Endothelial cell of hepatic sinusoid (primary cell): ENCODE results near the gene CBX2.

ENCODE experiments used
- in situ Hi-C: cut with HindIII; loops from 2 replicates; pipeline ENCODE4 v1.10.0; 2017; ENCODE audit warnings: low sequenced_read_pairs

CBX2 gene

GRCh38 chr17:79798299-79799173, 20.6 kb downstream of the CBX2 start:
- in situ Hi-C loops, result loop anchor here (5.0 kb wide), 1 partner anchor 39 kb away; the partner anchor contains the start of gene CBX4

- in situ Hi-C loops, result loop anchor here (5.0 kb wide), 1 partner anchor 38 kb away; the partner anchor contains the start of gene CBX4
Observed at GRCh38 chr17:79799174-79799537, 21.2 kb downstream of the CBX2 start.

GRCh38 chr17:79799538-79800324, 21.8 kb downstream of the CBX2 start:
- in situ Hi-C loops, result loop anchor here (5.0 kb wide), 1 partner anchor 38 kb away; the partner anchor contains the start of gene CBX4

GRCh38 chr17:79800325-79801155, 22.6 kb downstream of the CBX2 start:
- in situ Hi-C loops, result no loop called here

GRCh38 chr17:79801156-79802038, 23.4 kb downstream of the CBX2 start:
- in situ Hi-C loops, result no loop called here

- in situ Hi-C loops, result no loop called here
Observed at GRCh38 chr17:79802039-79802735, 24.2 kb downstream of the CBX2 start.

- in situ Hi-C loops, result no loop called here
Observed at GRCh38 chr17:79802736-79803420, 24.9 kb downstream of the CBX2 start.

GRCh38 chr17:79803421-79803996, 25.6 kb downstream of the CBX2 start:
- in situ Hi-C loops, result no loop called here

GRCh38 chr17:79803997-79804855, 26.3 kb downstream of the CBX2 start:
- in situ Hi-C loops, result no loop called here

GRCh38 chr17:79804856-79805696, 27.1 kb downstream of the CBX2 start:
- in situ Hi-C loops, result loop anchor here (5.0 kb wide), 1 partner anchor 87 kb away; no protein-coding TSS in a partner anchor

GRCh38 chr17:79806446-79806760, 28.5 kb downstream of the CBX2 start:
- in situ Hi-C loops, result loop anchor here (5.0 kb wide), 1 partner anchor 86 kb away; no protein-coding TSS in a partner anchor

GRCh38 chr17:79806863-79807720, 29.1 kb downstream of the CBX2 start:
- in situ Hi-C loops, result loop anchor here (5.0 kb wide), 1 partner anchor 85 kb away; no protein-coding TSS in a partner anchor

GRCh38 chr17:79808763-79809529, 31.0 kb downstream of the CBX2 start:
- in situ Hi-C loops, result loop anchor here (5.0 kb wide), 1 partner anchor 83 kb away; no protein-coding TSS in a partner anchor

- in situ Hi-C loops, result loop anchor here (5.0 kb wide), 1 partner anchor 83 kb away; no protein-coding TSS in a partner anchor
Observed at GRCh38 chr17:79809530-79810129, 31.7 kb downstream of the CBX2 start.
